Measurements from ENCODE around the gene EPB42.

GRCh38 chr15:43249236-43249635, 28.4 kb upstream of the EPB42 start:
- TF ChIP-seq CTCF (optimal IDR thresholded peaks at IDR 0.05 in 1 of 3, IDR thresholded peaks at IDR 0.05 in 1 of 3, conservative IDR thresholded peaks at IDR 0.05 in 1 of 3; ENCODE audit: extremely low read depth in 1 of 3, insufficient read depth in 2 of 3, low read length in 3 of 3): no peak
- TF ChIP-seq EZH2 (IDR thresholded peaks at IDR 0.05; ENCODE audit: low read length): no peak
